Neutrophil (primary cell): ENCODE data around the gene RYR2.

Source experiments
- H3K27ac ChIP-seq: fragments of 200-600 bp; sonication (generic); 2 replicates; pipeline ENCODE4 v1.5.1; 2016; ENCODE audit warnings: mild to moderate bottlenecking, moderate library complexity
- H3K27me3 ChIP-seq: fragments of 200-600 bp; sonication (generic); 2 replicates; pipeline ENCODE4 v1.6.0; 2016; ENCODE audit warnings: mild to moderate bottlenecking
- H3K36me3 ChIP-seq: fragments of 200-600 bp; sonication (generic); 2 replicates; pipeline ENCODE4 v1.5.1; 2017
- H3K4me1 ChIP-seq, 2 experiments: fragments of 200-600 bp in 1 of 2; sonication (generic) in 1 of 2; 1 replicate in 1 of 2; 2 replicates in 1 of 2; pipeline versions ENCODE4 v1.5.1 to v1.6.1; 2013 to 2016; ENCODE audit warnings: low read depth in 1 of 2, low read length in 1 of 2, mild to moderate bottlenecking in 1 of 2, moderate library complexity in 1 of 2; ENCODE audit not compliant: control insufficient read depth in 1 of 2, insufficient read depth in 1 of 2
- H3K4me3 ChIP-seq, 2 experiments: fragments of 200-600 bp in 1 of 2; sonication (generic) in 1 of 2; 1 replicate in 1 of 2; 2 replicates in 1 of 2; pipeline ENCODE4 v1.5.1; 2013 to 2016; ENCODE audit warnings: low read depth in 1 of 2, low read length in 1 of 2, mild to moderate bottlenecking in 1 of 2, moderate library complexity in 1 of 2
- H3K9me3 ChIP-seq: fragments of 200-600 bp; sonication (generic); 2 replicates; pipeline ENCODE4 v1.5.1; 2016
- TF ChIP-seq, protein P1 (sequence below): fragments of 200-600 bp; sonication (generic); IDR thresholded peaks from 2 replicates; pipeline ENCODE4 v1.5.1; 2016; ENCODE audit warnings: antibody characterized with exemption

RYR2 gene

GRCh38 chr1:237235091-237235490 lies 193.1 kb downstream of the RYR2 start:
- no peaks in the 10 kb centered on the region for H3K4me1 ChIP-seq
- H3K27me3 ChIP-seq, result no peaks in the 10 kb centered on the region
- H3K36me3 ChIP-seq, result no peaks in the 10 kb centered on the region
- no peak overlapping the region for H3K4me3 ChIP-seq
- H3K27ac ChIP-seq, result no peak overlapping the region
- H3K9me3 ChIP-seq, result no peaks in the 10 kb centered on the region
- TF ChIP-seq, protein P1, sequence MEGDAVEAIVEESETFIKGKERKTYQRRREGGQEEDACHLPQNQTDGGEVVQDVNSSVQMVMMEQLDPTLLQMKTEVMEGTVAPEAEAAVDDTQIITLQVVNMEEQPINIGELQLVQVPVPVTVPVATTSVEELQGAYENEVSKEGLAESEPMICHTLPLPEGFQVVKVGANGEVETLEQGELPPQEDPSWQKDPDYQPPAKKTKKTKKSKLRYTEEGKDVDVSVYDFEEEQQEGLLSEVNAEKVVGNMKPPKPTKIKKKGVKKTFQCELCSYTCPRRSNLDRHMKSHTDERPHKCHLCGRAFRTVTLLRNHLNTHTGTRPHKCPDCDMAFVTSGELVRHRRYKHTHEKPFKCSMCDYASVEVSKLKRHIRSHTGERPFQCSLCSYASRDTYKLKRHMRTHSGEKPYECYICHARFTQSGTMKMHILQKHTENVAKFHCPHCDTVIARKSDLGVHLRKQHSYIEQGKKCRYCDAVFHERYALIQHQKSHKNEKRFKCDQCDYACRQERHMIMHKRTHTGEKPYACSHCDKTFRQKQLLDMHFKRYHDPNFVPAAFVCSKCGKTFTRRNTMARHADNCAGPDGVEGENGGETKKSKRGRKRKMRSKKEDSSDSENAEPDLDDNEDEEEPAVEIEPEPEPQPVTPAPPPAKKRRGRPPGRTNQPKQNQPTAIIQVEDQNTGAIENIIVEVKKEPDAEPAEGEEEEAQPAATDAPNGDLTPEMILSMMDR, result no peak

- Histone ChIP-seq H3K4me1 (no peaks in the 10 kb centered on the region), H3K27me3 (no peaks in the 10 kb centered on the region), H3K36me3 (no peaks in the 10 kb centered on the region), H3K4me3 (no peak overlapping the region), H3K9me3 (no peaks in the 10 kb centered on the region), H3K27ac (no peak overlapping the region)
- TF ChIP-seq, protein P1, result no peak
Measured at GRCh38 chr1:237237721-237238120, 195.7 kb downstream of the RYR2 start.

DNA sequence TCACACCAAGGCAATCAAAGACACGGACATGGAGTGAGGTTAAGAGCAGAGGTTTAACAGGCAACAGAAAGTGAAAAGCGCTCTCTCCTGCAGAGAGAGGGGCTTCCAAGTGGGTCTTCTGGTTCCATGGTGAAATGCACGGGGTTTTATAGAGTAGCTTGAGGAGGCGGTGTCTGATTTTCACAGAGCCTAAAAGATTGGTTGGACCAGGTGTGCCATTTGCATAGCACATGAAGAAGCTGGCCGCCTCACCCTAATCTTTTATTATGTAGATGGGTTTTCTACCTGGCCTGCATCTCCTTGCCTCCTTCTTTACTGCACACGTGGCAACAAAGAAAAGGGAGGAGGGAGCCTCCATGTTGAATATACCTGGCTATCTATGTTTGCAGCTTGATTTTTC lies 197.3 kb downstream of the RYR2 start:
- no peaks in the 10 kb centered on the region for H3K9me3 ChIP-seq
- no peak overlapping the region for H3K4me3 ChIP-seq
- H3K4me1 ChIP-seq, result no peaks in the 10 kb centered on the region
- no peaks in the 10 kb centered on the region for H3K36me3 ChIP-seq
- no peaks in the 10 kb centered on the region for H3K27me3 ChIP-seq
- TF ChIP-seq, protein P1, result no peak
- H3K27ac ChIP-seq, result no peak overlapping the region

DNA sequence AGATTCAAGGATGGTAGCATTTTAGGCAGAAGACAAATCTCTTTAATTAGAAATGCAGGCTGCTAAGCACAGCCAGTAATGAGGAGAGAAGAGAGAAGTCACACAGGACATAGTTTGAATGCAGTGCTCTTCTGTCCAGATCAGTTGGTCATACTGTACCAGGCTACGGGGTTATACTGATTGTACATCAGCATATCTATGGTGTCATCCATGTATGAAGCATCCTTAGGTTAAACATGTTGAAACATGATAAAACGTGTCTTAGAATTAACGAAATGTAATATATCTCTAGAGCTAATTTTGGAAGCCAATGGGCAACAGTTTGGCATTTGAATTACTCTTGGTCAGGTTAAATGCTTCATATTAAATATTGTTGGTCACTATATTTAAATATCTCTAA lies 199.1 kb downstream of the RYR2 start:
- Histone ChIP-seq H3K9me3 (no peaks in the 10 kb centered on the region), H3K36me3 (no peaks in the 10 kb centered on the region), H3K4me1 (no peaks in the 10 kb centered on the region), H3K4me3 (no peak overlapping the region), H3K27me3 (no peaks in the 10 kb centered on the region), H3K27ac (no peak overlapping the region)
- TF ChIP-seq, protein P1, result no peak

- Histone ChIP-seq H3K36me3 (no peaks in the 10 kb centered on the region), H3K4me3 (no peak overlapping the region), H3K27me3 (no peaks in the 10 kb centered on the region), H3K9me3 (no peaks in the 10 kb centered on the region), H3K4me1 (no peaks in the 10 kb centered on the region), H3K27ac (no peak overlapping the region)
- TF ChIP-seq, protein P1, result no peak
Measured at GRCh38 chr1:237244778-237245177, 202.8 kb downstream of the RYR2 start.

GRCh38 chr1:237247442-237247841 lies 205.5 kb downstream of the RYR2 start:
- Histone ChIP-seq H3K36me3 (no peaks in the 10 kb centered on the region), H3K4me1 (no peaks in the 10 kb centered on the region), H3K9me3 (no peaks in the 10 kb centered on the region)

More at GRCh38 chr1:237247442-237247841, 205.5 kb downstream of the RYR2 start:
- no peaks in the 10 kb centered on the region for H3K27me3 ChIP-seq
- no peak overlapping the region for H3K27ac ChIP-seq
- no peak overlapping the region for H3K4me3 ChIP-seq
- TF ChIP-seq, protein P1, result no peak
